ENCODE results near the gene ARHGAP6. TPM values are rescaled to one million over a fixed set of nuclear protein-coding genes. Genes with fewer than 3 reads are reported as not detected.

Gene ARHGAP6
- total and polyA plus RNA-seq, 9 of the 15 experiments (the other 6 are each of a cell fraction or from before 2014, with no cell fraction given): 12.5 to 63.6 (median 41.8) TPM

DNA sequence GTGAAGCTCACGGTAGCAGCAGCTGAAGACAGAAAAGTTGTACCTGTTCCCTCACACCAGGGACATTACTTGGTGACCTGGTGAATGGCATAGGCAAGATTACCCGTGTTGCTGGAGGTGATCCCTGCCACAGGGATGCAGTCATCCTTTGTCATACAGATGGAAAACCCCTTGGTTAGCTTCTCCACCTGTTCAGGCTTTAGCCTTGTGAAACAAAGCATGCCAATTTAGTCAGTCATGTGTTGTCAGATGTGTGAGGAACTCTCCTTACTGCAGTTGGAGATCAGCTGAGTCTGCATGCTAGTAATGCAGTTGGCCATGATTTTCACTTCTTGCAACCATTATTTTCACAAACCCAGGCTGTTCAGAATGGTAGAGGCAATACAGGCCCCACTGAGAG, 331.6 kb downstream of the ARHGAP6 start:
- H3K9me3 ChIP-seq (replicated peaks; ENCODE audit: control insufficient read depth, insufficient read depth, low read depth, low read length): no peaks in the 10 kb centered on the region
- H3K4me2 ChIP-seq (ENCODE audit: insufficient read depth, low read length): peak overlapping the region; percentile 37; the same call in 1 of the 2 replicates
- in situ Hi-C loops (cut with MboI) (no loop called here), intact Hi-C loops (cut with micrococcal nuclease) (no loop called here)
- ChIA-PET POLR2A (interaction anchor here (0.8 kb wide), 1 partner anchor 9 kb away, joined by 3 read pairs; no protein-coding TSS in a partner anchor), CTCF (ENCODE audit: low intra/inter-chr PET ratio) (no interaction called here)
- 24% methylated on average over 2 of the region's 2 CpGs for WGBS (ENCODE audit: insufficient coverage, low coverage, missing lambda C conversion rate)
- H3K27ac ChIP-seq (ENCODE audit: extremely low read depth, low read depth, low read length): peak overlapping the region; percentile 54; the same call in 2 of the 3 replicates
- DNase-seq (ENCODE audit: extremely low read depth in 1 of 4, low spot score in 3 of 4): no peak
- peak; percentile 29 for FAIRE-seq
- no peak overlapping the region; a peak in 1 of 4 replicates for H3K9ac ChIP-seq (ENCODE audit: insufficient read depth in 1 of 2, low read depth in 2 of 2, low read length in 2 of 2)
- peak; percentile 25 for ATAC-seq
- no peak overlapping the region for H2AFZ ChIP-seq (ENCODE audit: low read depth, low read length)
- no peaks in the 10 kb centered on the region for H4K20me1 ChIP-seq (replicated peaks; ENCODE audit: control insufficient read depth, insufficient read depth, low read length)
- no peaks in the 10 kb centered on the region for H3K9me1 ChIP-seq (ENCODE audit: control insufficient read depth, insufficient read depth, low read length)
- H3K36me3 ChIP-seq (ENCODE audit: control insufficient read depth, insufficient read depth, low read length): peaks cover 17% of the 10 kb centered on the region; the same call in 2 of the 3 replicates
- no TSS peak for BruUV-seq (replicated peaks)
- no peak overlapping the region for H3K4me3 ChIP-seq
- no peaks in the 10 kb centered on the region for H3K27me3 ChIP-seq (ENCODE audit: control insufficient read depth in 2 of 2, insufficient read depth in 2 of 2, low read length in 2 of 2)
- H3K4me1 ChIP-seq (replicated peaks in 1 of 2; ENCODE audit: control insufficient read depth in 2 of 2, insufficient read depth in 2 of 2, low read length in 2 of 2): peaks cover 0 to 39% of the 10 kb centered on the region in 2 experiments; a peak in 3 of 5 replicates
- peaks cover 85% of the 10 kb centered on the region for H3K79me2 ChIP-seq (ENCODE audit: control insufficient read depth, insufficient read depth, low read length)
- TF ChIP-seq SNAPC5 (CRISPR knock-in tag; IDR thresholded peaks at IDR 0.05) (no peak), SIRT6 (IDR thresholded peaks at IDR 0.05; ENCODE audit: low read depth, low read length) (no peak), ZNF395 (CRISPR knock-in tag; IDR thresholded peaks at IDR 0.05) (no peak), ZNF583 (CRISPR knock-in tag; IDR thresholded peaks at IDR 0.05) (no peak), KDM4B (IDR thresholded peaks at IDR 0.05; ENCODE audit: borderline replicate concordance in 2 of 2, low read depth in 1 of 2) (no peak), FOXP4 (CRISPR knock-in tag; IDR thresholded peaks at IDR 0.05; ENCODE audit: borderline replicate concordance) (no peak), EP400 (IDR thresholded peaks at IDR 0.05) (no peak), ZNF316 (IDR thresholded peaks at IDR 0.05) (no peak), ZNF79 (CRISPR knock-in tag; IDR thresholded peaks at IDR 0.05; ENCODE audit: low read depth) (no peak), ZNF282 (CRISPR knock-in tag; IDR thresholded peaks at IDR 0.05) (no peak), TEAD2 (tag; IDR thresholded peaks at IDR 0.05) (no peak)
- TF ChIP-seq, protein P1, sequence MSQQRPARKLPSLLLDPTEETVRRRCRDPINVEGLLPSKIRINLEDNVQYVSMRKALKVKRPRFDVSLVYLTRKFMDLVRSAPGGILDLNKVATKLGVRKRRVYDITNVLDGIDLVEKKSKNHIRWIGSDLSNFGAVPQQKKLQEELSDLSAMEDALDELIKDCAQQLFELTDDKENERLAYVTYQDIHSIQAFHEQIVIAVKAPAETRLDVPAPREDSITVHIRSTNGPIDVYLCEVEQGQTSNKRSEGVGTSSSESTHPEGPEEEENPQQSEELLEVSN (IDR thresholded peaks at IDR 0.05; ENCODE audit: borderline replicate concordance in 1 of 2, extremely low read depth in 1 of 2, insufficient read depth in 1 of 2, insufficient read length in 1 of 2, low read depth in 1 of 2, low read length in 1 of 2, poor library complexity in 1 of 2, severe bottlenecking in 1 of 2): peak in 1 of 2 experiments; percentile 29
